Astrocyte of the spinal cord (primary cell): ENCODE measurements around the gene RASIP1.

Experiments
- DNase-seq: peaks from one replicate; pipeline ENCODE4 v3.0.0; 2011; ENCODE audit warnings: low read depth, low spot score
- H3K4me3 ChIP-seq: 2 replicates; pipeline ENCODE4 v1.5.1; 2011; ENCODE audit warnings: low read depth, mild to moderate bottlenecking, low read length, moderate library complexity
- in situ Hi-C: cut with HindIII; loops from 2 replicates; pipeline ENCODE4 v1.10.0; 2017; ENCODE audit warnings: low sequenced_read_pairs
- TF ChIP-seq, protein P1 (sequence below): IDR thresholded peaks from 2 replicates; pipeline ENCODE4 v1.5.1; 2012; ENCODE audit warnings: low read depth, mild to moderate bottlenecking, low read length, inconsistent platforms

RASIP1 gene

DNA sequence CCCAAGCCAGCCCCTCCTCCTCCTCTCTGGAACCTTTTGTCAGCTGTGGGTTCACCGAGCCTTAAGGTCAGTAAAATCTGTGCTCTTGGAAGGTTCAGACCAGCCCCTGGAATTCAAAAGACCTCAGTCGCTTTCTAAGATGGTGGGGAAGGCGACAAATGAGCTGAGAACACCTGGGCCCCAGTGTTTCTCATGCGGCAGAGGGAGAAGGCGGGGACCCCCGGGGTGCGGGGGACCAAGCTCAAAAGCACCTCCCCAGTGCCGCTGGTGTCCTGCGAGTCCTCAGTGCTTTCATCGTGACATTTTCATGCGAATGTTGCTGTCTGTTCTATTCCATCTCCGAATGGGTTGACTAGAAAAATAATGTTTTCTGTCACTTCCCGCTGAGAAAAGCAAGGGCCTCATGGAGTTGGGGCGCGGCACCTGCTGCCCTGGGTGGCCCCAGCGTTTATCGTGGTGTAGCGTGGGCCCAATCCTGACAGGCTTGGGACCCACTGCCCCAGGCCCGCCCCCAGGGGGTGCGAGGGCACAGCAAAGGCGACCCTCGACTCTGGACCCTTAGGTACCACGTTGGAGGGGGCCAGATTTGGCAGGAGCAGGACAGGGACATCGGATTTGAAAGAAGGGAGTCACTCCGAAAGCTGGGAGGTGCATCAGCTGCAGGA is 66.8 kb downstream of the RASIP1 start:
- H3K4me3 ChIP-seq: no peak overlapping the region
- in situ Hi-C loops: no loop called here
- TF ChIP-seq, protein P1, sequence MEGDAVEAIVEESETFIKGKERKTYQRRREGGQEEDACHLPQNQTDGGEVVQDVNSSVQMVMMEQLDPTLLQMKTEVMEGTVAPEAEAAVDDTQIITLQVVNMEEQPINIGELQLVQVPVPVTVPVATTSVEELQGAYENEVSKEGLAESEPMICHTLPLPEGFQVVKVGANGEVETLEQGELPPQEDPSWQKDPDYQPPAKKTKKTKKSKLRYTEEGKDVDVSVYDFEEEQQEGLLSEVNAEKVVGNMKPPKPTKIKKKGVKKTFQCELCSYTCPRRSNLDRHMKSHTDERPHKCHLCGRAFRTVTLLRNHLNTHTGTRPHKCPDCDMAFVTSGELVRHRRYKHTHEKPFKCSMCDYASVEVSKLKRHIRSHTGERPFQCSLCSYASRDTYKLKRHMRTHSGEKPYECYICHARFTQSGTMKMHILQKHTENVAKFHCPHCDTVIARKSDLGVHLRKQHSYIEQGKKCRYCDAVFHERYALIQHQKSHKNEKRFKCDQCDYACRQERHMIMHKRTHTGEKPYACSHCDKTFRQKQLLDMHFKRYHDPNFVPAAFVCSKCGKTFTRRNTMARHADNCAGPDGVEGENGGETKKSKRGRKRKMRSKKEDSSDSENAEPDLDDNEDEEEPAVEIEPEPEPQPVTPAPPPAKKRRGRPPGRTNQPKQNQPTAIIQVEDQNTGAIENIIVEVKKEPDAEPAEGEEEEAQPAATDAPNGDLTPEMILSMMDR: no peak
- DNase-seq: no peak

DNA sequence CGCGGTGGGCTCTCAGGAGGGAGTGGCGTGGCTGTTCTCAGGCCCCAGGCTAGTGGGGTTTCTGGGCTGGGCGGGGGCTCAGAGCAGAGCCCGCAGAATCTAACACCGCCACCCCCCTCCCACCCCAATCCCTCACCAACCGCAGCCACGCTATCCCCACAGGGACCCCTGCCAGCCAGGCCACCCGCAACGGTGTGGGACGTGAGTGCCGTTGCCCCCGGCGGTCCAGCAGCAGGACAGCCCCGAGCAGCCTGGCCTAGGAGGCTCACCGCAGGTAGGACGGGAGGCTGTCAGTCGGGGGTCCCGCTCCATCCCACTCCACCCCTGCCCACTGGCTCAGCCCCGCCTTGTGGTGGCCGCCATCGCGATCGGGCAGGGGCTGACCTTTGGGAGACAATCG is 67.4 kb downstream of the RASIP1 start, which contains the start of gene NTN5:
TSS of gene NTN5 (minus strand) at position 24 of the 400 bp plus-strand sequence. CDS start 2,031 bp downstream, outside the sequence.
- DNase-seq: no peak
- in situ Hi-C loops: no loop called here
- TF ChIP-seq, protein P1: no peak
- no peak within 1 kb of the TSS for H3K4me3 ChIP-seq

DNA sequence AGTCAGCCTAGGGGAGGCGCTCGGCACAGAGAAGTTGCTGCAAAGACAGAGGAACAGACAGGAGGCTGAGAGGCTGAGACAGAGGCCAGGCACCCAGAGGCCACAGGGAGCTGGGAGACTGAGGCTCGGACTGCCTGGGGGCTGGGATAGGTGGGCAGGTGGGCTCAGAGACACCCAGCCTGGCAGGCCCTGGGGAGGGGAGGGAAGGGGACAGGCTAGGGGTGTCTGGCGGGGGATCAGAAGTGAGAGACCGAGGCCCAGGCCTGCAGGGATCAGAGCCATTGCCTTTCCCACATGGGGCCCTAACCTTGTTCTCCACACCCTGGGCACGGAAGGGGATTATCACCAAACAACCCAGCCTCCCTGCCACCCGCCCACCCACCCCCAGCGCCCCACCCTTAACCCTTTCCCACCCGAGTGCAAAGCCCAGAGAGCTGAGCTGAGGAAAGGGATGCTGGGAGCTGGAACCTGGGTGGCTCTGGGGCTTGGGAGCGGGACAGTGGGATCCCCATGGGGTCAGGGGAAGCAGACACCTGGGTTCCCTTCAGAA is 68.9 kb downstream of the RASIP1 start:
- no peak for DNase-seq
- TF ChIP-seq, protein P1: no peak
- in situ Hi-C loops: no loop called here

DNA sequence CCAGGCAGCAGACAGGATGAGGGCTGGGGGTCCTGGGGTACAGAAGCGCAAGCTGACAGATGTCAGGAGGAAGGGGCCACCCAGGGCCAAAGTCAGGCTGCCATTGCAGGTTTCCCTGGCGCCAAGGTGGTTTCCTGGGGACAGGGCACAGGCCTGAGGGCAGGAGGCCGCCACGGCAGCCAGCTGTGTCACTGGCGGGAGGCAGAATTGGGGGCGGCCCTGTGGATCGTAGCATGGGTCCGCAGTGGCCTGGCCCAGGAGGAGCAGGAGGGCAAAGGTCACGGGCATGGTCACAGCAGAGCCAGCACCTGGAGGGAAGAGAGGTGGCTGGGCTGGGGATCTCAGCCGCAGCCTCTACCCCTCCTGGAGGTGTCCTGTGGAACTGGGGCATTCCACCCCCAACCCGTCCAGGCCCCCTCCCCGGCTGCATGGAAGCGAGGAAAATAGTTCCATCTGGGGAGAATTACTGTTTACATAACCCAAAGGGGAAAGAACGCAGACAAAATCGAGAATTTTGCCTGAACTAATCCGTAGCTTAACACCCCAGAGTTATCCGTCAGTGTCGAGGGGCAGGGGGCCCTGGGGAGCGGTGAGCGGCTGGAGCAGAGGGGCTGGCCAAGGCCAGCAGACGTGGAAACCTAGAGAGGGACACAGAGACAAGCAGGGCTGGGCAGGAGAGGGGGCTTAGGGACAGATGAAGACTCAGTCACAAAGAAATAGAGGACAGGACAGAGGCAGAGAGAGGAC is 69.5 kb downstream of the RASIP1 start:
- TF ChIP-seq, protein P1: no peak
- in situ Hi-C loops: no loop called here
- no peak overlapping the region for H3K4me3 ChIP-seq
- DNase-seq: no peak

More for the DNA sequence above, 68.9 kb downstream of the RASIP1 start:
- no peak overlapping the region for H3K4me3 ChIP-seq
